OCI-LY7 (cell line): ENCODE data around the gene FBN3.

ENCODE experiments used
- CTCF ChIP-seq: fragments of 200-600 bp; sonication (generic); conservative IDR thresholded peaks from 2 replicates; pipeline ENCODE4 v1.5.1; 2014; ENCODE audit warnings: mild to moderate bottlenecking, antibody characterized with exemption, low read length, moderate library complexity, mixed read lengths
- EZH2phosphoT487 ChIP-seq: fragments of 200-600 bp; sonication (generic); IDR thresholded peaks from 2 replicates; pipeline ENCODE4 v1.6.1; 2018; ENCODE audit warnings: low read depth, borderline replicate concordance, mild to moderate bottlenecking, mixed run types, antibody characterized with exemption, low read length, moderate library complexity, mixed read lengths

GRCh38 chr19:8135946-8136618, 13.3 kb downstream of the FBN3 start:
- TF ChIP-seq CTCF (no peak), EZH2phosphoT487 (no peak)
